PC-9 (cell line): Measurements from ENCODE around the gene SMPDL3B. TPM values are rescaled to one million over a fixed set of nuclear protein-coding genes. Genes with fewer than 3 reads are reported as not detected.

ENCODE experiments used
- BruUV-seq: library from RNA; stranded (reverse); fragments of 400-500 nt; replicated peaks from 2 replicates; lab custom pipeline; 2021; lab: Mats Ljungman, UMichigan
- CTCF ChIA-PET: fragments of 300-600 bp; sonication (Branson Sonifier 250); formaldehyde crosslinking; loops from one replicate; lab custom pipeline; 2022; ENCODE audit warnings: antibody characterized with exemption; lab: Charles Lee
- POLR2A ChIA-PET: fragments of 300-600 bp; sonication (Branson Sonifier 250); formaldehyde crosslinking; loops from one replicate; lab custom pipeline; 2022; ENCODE audit warnings: antibody characterized with exemption; ENCODE audit not compliant: unreplicated experiment; lab: Charles Lee
- DNase-seq, 2 experiments: peaks; one replicate each; pipeline versions ENCODE4 v3.0.0 to v3.0.0-alpha.2; 2015 to 2022; ENCODE audit warnings: mixed read lengths in 1 of 2
- H2AFZ ChIP-seq: fragments of 200-600 bp; sonication (generic); 2 replicates; pipeline ENCODE4 v1.8.1; 2017; ENCODE audit warnings: antibody characterized with exemption
- H3F3A ChIP-seq: fragments of 200-600 bp; sonication (generic); 2 replicates; pipeline ENCODE4 v1.8.1; 2017; ENCODE audit warnings: antibody characterized with exemption, mild to moderate bottlenecking, low read depth; ENCODE audit not compliant: insufficient read depth
- H3K27ac ChIP-seq: fragments of 200-600 bp; sonication (generic); 2 replicates; pipeline ENCODE4 v1.6.1; 2016; ENCODE audit warnings: mixed run types
- H3K27me3 ChIP-seq: fragments of 200-600 bp; sonication (generic); 2 replicates; pipeline ENCODE4 v1.6.1; 2016; ENCODE audit warnings: low read depth, mixed run types; ENCODE audit not compliant: insufficient read depth
- H3K36me3 ChIP-seq: fragments of 200-600 bp; sonication (generic); 2 replicates; pipeline ENCODE4 v1.6.1; 2016; ENCODE audit warnings: low read depth, mixed run types
- H3K4me1 ChIP-seq: fragments of 200-600 bp; sonication (generic); replicated peaks from 2 replicates; pipeline ENCODE4 v1.6.1; 2016; ENCODE audit warnings: mixed run types; ENCODE audit not compliant: insufficient read depth
- H3K4me2 ChIP-seq: fragments of 200-600 bp; sonication (generic); 2 replicates; pipeline ENCODE4 v1.6.1; 2017; ENCODE audit warnings: mixed run types
- H3K4me3 ChIP-seq: fragments of 200-600 bp; sonication (generic); 2 replicates; pipeline ENCODE4 v1.6.1; 2016; ENCODE audit warnings: mixed run types
- H3K79me2 ChIP-seq: fragments of 200-600 bp; sonication (generic); 2 replicates; pipeline ENCODE4 v1.6.1; 2017; ENCODE audit warnings: low read depth, mixed run types
- H3K9me2 ChIP-seq: fragments of 200-600 bp; sonication (generic); 2 replicates; pipeline ENCODE4 v1.8.1; 2017; ENCODE audit warnings: mild to moderate bottlenecking; ENCODE audit not compliant: insufficient read depth
- H3K9me3 ChIP-seq: fragments of 200-600 bp; sonication (generic); 2 replicates; pipeline ENCODE4 v1.8.1; 2016; ENCODE audit warnings: low read depth; ENCODE audit not compliant: insufficient read depth
- H4K20me1 ChIP-seq: fragments of 200-600 bp; sonication (generic); 2 replicates; pipeline ENCODE4 v1.8.1; 2017; ENCODE audit not compliant: insufficient read depth
- CTCF ChIP-seq: fragments of 200-600 bp; sonication (generic); conservative IDR thresholded peaks from 2 replicates; pipeline ENCODE4 v1.6.1; 2017; ENCODE audit warnings: mixed run types, antibody characterized with exemption, mild to moderate bottlenecking, moderate library complexity
- EZH2 ChIP-seq: fragments of 200-600 bp; sonication (generic); IDR thresholded peaks from 2 replicates; pipeline ENCODE4 v1.8.0; 2017; ENCODE audit warnings: antibody characterized with exemption, low read depth
- intact Hi-C: fragments of 100-400 bp; cut with micrococcal nuclease; formaldehyde crosslinking; loops from one replicate; pipeline ENCODE4 v1.10.0; 2022; ENCODE audit not compliant: unreplicated experiment
- total RNA-seq: library from RNA; stranded (reverse); gene quantifications from 2 replicates; pipeline ENCODE4 v1.2.3, GENCODE V29; 2021

Gene SMPDL3B
- total RNA-seq, 1 experiment from 2014 or later, result 26.5 TPM

- H3K9me2 ChIP-seq, result no peaks in the 10 kb centered on the region
- ChIA-PET POLR2A (no interaction called here), CTCF (no interaction called here)
- no peaks in the 10 kb centered on the region for H3K36me3 ChIP-seq
- no peaks in the 10 kb centered on the region for H3K79me2 ChIP-seq
- no peak for DNase-seq
- BruUV-seq, result no TSS peak
- H3K4me1 ChIP-seq, result peaks cover 14% of the 10 kb centered on the region; the same call in 1 of the 2 replicates
- no peak for TF ChIP-seq EZH2
- no peak for TF ChIP-seq CTCF
- H3K4me2 ChIP-seq, result no peak overlapping the region
- H4K20me1 ChIP-seq, result no peaks in the 10 kb centered on the region
- H3K9me3 ChIP-seq, result no peaks in the 10 kb centered on the region
- H2AFZ ChIP-seq, result no peak overlapping the region
- H3K27me3 ChIP-seq, result no peaks in the 10 kb centered on the region
- peaks cover 14% of the 10 kb centered on the region; the same call in 1 of the 2 replicates for H3F3A ChIP-seq
- H3K4me3 ChIP-seq, result no peak overlapping the region
- intact Hi-C loops, result no loop called here
- H3K27ac ChIP-seq, result no peak overlapping the region
Measured at GRCh38 chr1:27956761-27957160, 22.0 kb downstream of the SMPDL3B start.

- no peak overlapping the region for H3K27ac ChIP-seq
- TF ChIP-seq EZH2 (no peak), CTCF (no peak)
- no peak overlapping the region for H3K4me3 ChIP-seq
- ChIA-PET CTCF (no interaction called here), POLR2A (no interaction called here)
- BruUV-seq, result no TSS peak
- H3K9me3 ChIP-seq, result no peaks in the 10 kb centered on the region
- H3K9me2 ChIP-seq, result no peaks in the 10 kb centered on the region
- H3K4me1 ChIP-seq, result peaks cover 14% of the 10 kb centered on the region; the same call in 1 of the 2 replicates
- intact Hi-C loops, result no loop called here
- no peak overlapping the region for H3K4me2 ChIP-seq
- peaks cover 14% of the 10 kb centered on the region; the same call in 1 of the 2 replicates for H3F3A ChIP-seq
- DNase-seq, result no peak
- no peaks in the 10 kb centered on the region for H3K27me3 ChIP-seq
- H3K79me2 ChIP-seq, result no peaks in the 10 kb centered on the region
- H3K36me3 ChIP-seq, result no peaks in the 10 kb centered on the region
- no peaks in the 10 kb centered on the region for H4K20me1 ChIP-seq
- no peak overlapping the region for H2AFZ ChIP-seq
Measured at GRCh38 chr1:27957655-27958054, 22.9 kb downstream of the SMPDL3B start.

GRCh38 chr1:27958513-27958912, 23.7 kb downstream of the SMPDL3B start:
- Histone ChIP-seq H3K27me3 (no peaks in the 10 kb centered on the region), H3K9me2 (no peaks in the 10 kb centered on the region), H3K4me3 (no peak overlapping the region), H3K9me3 (no peaks in the 10 kb centered on the region), H3K4me1 (peaks cover 14% of the 10 kb centered on the region; the same call in 1 of the 2 replicates), H3K4me2 (peak overlapping the region; percentile 92; the same call in 1 of the 2 replicates), H3K36me3 (no peaks in the 10 kb centered on the region), H3K27ac (no peak overlapping the region), H4K20me1 (no peaks in the 10 kb centered on the region), H3K79me2 (no peaks in the 10 kb centered on the region), H3F3A (peaks cover 14% of the 10 kb centered on the region; the same call in 1 of the 2 replicates), H2AFZ (no peak overlapping the region)
- BruUV-seq, result no TSS peak
- no peak for TF ChIP-seq CTCF
- TF ChIP-seq EZH2, result no peak
- DNase-seq, result no peak
- ChIA-PET POLR2A (no interaction called here), CTCF (no interaction called here)
- intact Hi-C loops, result no loop called here
